GM12891 (cell line): Measurements from ENCODE around the gene NSUN6.

Source experiments
- POLR2A ChIP-seq: IDR thresholded peaks from 2 replicates; pipeline ENCODE4 v1.6.1; 2011; ENCODE audit warnings: low read depth, low read length, control low read depth
- POLR2AphosphoS5 ChIP-seq: IDR thresholded peaks from 2 replicates; pipeline ENCODE4 v1.6.1; 2011; ENCODE audit warnings: low read depth, low read length, control low read depth
- POU2F2 ChIP-seq: IDR thresholded peaks from 2 replicates; pipeline ENCODE4 v1.6.1; 2011; ENCODE audit warnings: low read depth, mild to moderate bottlenecking, control low read depth, low read length, moderate library complexity
- TAF1 ChIP-seq: IDR thresholded peaks from 2 replicates; pipeline ENCODE4 v1.6.1; 2011; ENCODE audit warnings: low read depth, low read length, control low read depth

DNA sequence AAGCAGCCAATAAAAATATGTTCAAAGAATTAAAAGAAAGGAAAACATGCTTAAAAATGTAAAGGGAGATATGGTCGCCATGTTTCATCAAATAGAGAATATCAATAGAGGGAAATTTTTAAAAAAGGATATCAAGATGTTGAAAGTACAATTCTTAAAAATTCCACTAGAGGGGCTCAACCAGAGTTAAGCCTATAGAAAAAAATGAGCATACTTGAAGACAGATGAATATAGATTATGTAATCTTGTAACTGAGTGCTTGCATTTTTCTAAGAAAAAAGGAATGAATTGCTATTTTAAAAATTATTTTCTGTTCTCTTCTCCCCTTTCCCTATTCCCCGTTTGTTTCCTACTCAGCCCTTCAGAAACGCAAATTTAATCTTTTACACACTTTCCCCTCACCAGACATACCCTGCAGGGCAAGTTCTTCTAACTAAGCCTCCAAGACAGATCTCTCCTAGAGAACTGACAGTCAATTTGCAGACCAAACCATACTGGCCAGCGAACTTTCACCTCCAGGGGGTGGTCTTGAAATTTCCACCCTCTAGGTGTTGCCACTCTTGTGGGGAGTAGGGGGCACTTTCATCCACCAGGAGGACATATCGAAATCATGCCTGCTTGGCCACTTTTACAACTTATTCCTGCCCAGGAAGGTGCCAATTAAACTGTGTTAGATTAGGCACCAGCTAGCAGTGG lies 67.7 kb downstream of the NSUN6 start:
- TF ChIP-seq POLR2AphosphoS5 (no peak), POLR2A (no peak), POU2F2 (no peak), TAF1 (no peak)
